ENCODE measurements around the gene BAG5.

DNA sequence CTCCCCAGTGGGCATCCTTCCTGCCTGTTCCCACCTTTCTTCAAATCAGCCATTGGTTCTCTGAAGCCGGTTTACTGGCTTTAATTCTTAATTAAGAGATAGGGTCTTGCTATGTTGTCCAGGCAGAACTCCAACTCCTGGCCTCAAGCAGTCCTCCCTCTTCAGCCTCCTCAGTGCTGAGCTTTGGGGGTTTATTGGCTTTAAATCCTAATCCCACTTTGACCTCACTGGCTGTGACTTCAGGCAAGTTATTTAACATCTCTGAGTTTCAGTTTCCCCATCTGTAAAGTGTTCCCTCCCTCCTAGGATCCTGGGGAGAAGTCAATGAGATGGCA lies 35.6 kb downstream of the BAG5 start:
- no peak for TF ChIP-seq CTCF (IDR thresholded peaks at IDR 0.05)
- TF ChIP-seq POLR2A (IDR thresholded peaks at IDR 0.05), result no peak

Data from thyroid gland (tissue), 4 donors.